Left ventricle myocardium inferior (tissue), 1 donor: ENCODE results near the gene DCT. TPM values are rescaled to one million over a fixed set of nuclear protein-coding genes. Genes with fewer than 3 reads are reported as not detected.

Experiments used
- DNase-seq: peaks from one replicate; pipeline ENCODE4 v3.0.0-alpha.2; 2020
- H3K27ac ChIP-seq: fragments of 200-600 bp; replicated peaks from 2 replicates; pipeline ENCODE4 v1.8.0; 2021
- H3K27me3 ChIP-seq: fragments of 200-600 bp; 2 replicates; pipeline ENCODE4 v1.8.0; 2021; ENCODE audit warnings: low read depth
- H3K36me3 ChIP-seq: fragments of 200-600 bp; 2 replicates; pipeline ENCODE4 v1.8.0; 2021
- H3K4me1 ChIP-seq: fragments of 200-600 bp; 2 replicates; pipeline ENCODE4 v1.8.0; 2021
- H3K4me3 ChIP-seq: fragments of 200-600 bp; 2 replicates; pipeline ENCODE4 v1.8.0; 2021; ENCODE audit warnings: mild to moderate bottlenecking, moderate library complexity
- H3K9me3 ChIP-seq: fragments of 200-600 bp; replicated peaks from 2 replicates; pipeline ENCODE4 v1.8.0; 2021
- CTCF ChIP-seq: fragments of 200-600 bp; IDR thresholded peaks from 2 replicates; pipeline ENCODE4 v1.8.0; 2021; ENCODE audit warnings: antibody characterized with exemption, mild to moderate bottlenecking, borderline replicate concordance
- intact Hi-C: fragments of 100-400 bp; cut with micrococcal nuclease; formaldehyde crosslinking; loops from one replicate; pipeline ENCODE4 v1.11.0; 2022
- total RNA-seq: library from RNA; stranded (reverse); fragmentation: NEBNext Ultra II Directional; extraction: Animal tissue kit (Norgen Biotek cat#: 25700); gene quantifications from one replicate; pipeline ENCODE4 v1.2.1, GENCODE V29; 2021
- donor health status: DM: no; HTN: yes; CAD: no; lungs with severe emphysema.

DCT gene
- total RNA-seq, 1 donor from 2014 or later = 0.16 TPM

DNA sequence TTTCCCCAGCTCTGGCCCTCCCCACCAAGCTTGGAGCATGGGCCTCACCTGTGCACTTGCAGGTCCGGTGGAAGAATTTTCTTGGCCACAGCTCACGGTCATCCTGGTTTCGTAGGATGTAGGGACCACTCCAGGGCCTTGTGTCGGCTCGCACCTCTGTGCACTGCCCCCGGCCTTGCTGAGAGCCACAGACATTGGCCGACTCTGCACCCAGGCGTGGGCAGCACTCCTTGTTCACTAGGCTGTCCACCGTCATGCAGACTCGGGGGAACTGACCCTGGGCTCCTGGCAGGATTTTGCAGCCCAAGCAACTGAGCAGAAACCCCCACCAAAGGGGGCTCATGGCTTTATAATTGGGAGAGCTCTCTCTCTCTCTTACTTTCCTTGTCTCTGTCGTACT, 569 bp downstream of the DCT start:
- H3K36me3 ChIP-seq = no peaks in the 10 kb centered on the region
- H3K4me1 ChIP-seq = no peaks in the 10 kb centered on the region
- H3K4me3 ChIP-seq = no peak overlapping the region
- no peak for DNase-seq
- no peak for TF ChIP-seq CTCF
- intact Hi-C loops = no loop called here
- H3K27me3 ChIP-seq = no peaks in the 10 kb centered on the region
- H3K27ac ChIP-seq = no peak overlapping the region
- no peaks in the 10 kb centered on the region for H3K9me3 ChIP-seq

DNA sequence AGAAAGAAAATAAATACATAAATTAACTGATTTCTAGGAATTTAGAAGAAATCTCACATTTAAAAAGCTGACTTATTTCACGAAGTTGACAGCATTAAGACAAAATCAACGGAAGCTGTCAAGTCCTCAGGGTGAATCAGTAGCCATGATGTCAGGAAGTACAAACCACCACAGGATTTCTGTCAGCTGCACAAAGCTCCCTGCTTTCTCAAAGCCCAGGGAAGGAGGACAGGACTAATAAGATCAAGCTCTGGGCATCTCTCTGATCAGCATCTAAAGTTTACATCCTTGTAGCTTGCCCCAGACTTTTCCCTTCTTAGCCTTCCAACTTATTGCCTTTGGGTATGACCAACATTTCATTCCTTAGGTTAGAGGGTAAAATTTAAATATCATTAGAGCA, 9.4 kb downstream of the DCT start:
- no peaks in the 10 kb centered on the region for H3K36me3 ChIP-seq
- no peaks in the 10 kb centered on the region for H3K27me3 ChIP-seq
- no peak for TF ChIP-seq CTCF
- no peaks in the 10 kb centered on the region for H3K4me1 ChIP-seq
- H3K9me3 ChIP-seq = no peaks in the 10 kb centered on the region
- H3K4me3 ChIP-seq = no peak overlapping the region
- no peak overlapping the region for H3K27ac ChIP-seq
- DNase-seq = no peak
- intact Hi-C loops = no loop called here

DNA sequence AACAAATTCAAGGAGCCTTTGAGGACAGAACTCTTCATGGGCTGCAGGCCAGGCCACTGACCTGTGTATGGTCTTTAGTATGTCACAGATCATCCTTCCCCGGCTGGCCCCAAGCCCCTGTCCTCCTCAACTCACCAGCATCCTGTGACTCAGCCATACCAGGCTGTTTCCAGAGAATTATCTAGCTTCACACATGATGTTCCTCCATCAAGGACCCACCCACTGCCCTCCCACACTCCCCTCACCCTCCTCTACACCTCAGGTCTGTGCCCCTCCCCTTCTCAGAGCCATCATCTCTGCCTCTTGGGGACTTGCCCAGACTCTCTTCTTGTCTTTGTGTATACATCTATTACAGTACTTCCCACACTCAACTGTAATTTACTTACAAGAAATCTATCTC, 14.7 kb downstream of the DCT start:
- H3K27me3 ChIP-seq = no peaks in the 10 kb centered on the region
- TF ChIP-seq CTCF = no peak
- H3K4me1 ChIP-seq = no peaks in the 10 kb centered on the region
- no peaks in the 10 kb centered on the region for H3K9me3 ChIP-seq
- no peak overlapping the region for H3K27ac ChIP-seq
- H3K36me3 ChIP-seq = no peaks in the 10 kb centered on the region
- intact Hi-C loops = no loop called here
- H3K4me3 ChIP-seq = no peak overlapping the region
- DNase-seq = no peak

DNA sequence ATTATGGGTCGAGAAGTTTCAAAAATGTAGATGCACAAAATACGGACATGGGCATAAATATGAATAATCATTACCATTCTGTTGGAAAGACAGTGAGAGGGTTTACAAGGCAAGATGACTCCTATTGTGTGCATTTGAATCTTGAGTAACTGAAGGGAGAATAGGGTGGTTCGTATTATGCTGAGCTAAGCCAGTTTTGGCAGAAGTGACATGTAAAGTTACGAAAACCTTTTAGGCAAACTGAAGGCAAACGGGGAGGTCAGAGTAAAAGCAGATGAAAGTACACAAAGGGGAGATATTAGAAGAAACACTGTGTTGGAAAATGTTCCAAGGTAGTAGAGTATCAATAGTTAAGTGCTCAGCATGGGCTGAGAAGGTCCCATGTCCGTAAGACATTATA, 16.8 kb downstream of the DCT start:
- no peak overlapping the region for H3K4me3 ChIP-seq
- no peaks in the 10 kb centered on the region for H3K27me3 ChIP-seq
- DNase-seq = no peak
- no peaks in the 10 kb centered on the region for H3K4me1 ChIP-seq
- intact Hi-C loops = no loop called here
- H3K36me3 ChIP-seq = no peaks in the 10 kb centered on the region
- no peak overlapping the region for H3K27ac ChIP-seq
- no peak for TF ChIP-seq CTCF
- H3K9me3 ChIP-seq = no peaks in the 10 kb centered on the region

- Histone ChIP-seq H3K9me3 (no peaks in the 10 kb centered on the region), H3K27me3 (no peaks in the 10 kb centered on the region), H3K4me3 (no peak overlapping the region), H3K36me3 (no peaks in the 10 kb centered on the region), H3K4me1 (no peaks in the 10 kb centered on the region), H3K27ac (no peak overlapping the region)
- no peak for TF ChIP-seq CTCF
- intact Hi-C loops = no loop called here
- no peak for DNase-seq
Measured at GRCh38 chr13:94459116-94459515, 20.4 kb downstream of the DCT start.

DNA sequence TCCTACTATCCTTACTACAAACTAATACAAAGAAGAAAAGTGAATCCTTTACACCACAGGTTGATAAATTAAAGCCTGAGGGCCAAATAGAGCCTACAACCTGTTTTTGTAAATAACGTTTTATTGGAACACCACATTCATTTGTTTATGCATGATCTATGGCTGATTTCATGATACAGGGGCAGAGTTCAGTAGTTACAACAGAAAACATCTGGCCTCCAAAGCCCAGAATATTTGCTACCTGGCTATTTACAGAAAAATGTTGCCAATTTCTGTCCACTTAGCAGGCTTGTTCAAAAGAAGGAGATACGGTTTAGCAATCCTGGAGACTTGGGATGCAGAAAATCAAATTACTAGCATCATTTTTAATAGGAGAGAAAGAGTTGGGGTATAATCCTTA, 24.1 kb downstream of the DCT start:
- Histone ChIP-seq H3K27me3 (no peaks in the 10 kb centered on the region), H3K36me3 (no peaks in the 10 kb centered on the region), H3K9me3 (no peaks in the 10 kb centered on the region), H3K4me3 (no peak overlapping the region), H3K4me1 (no peaks in the 10 kb centered on the region), H3K27ac (no peak overlapping the region)
- no peak for TF ChIP-seq CTCF
- intact Hi-C loops = no loop called here
- no peak for DNase-seq
